HG03354 (cell line): ENCODE measurements around the gene HTR2C.
"Not testable (repeated sequence)": the region's sequence is repeated elsewhere in the genome, so short reads cannot be mapped to it uniquely, and the experiment has no call there.

Experiments
- ATAC-seq: cut with Tn5 transposase; IDR thresholded peaks from one replicate; pipeline ENCODE4 v1.9.1; 2021; ENCODE audit warnings: mild to moderate bottlenecking; ENCODE audit not compliant: unreplicated experiment, poor library complexity, severe bottlenecking

Gene HTR2C

DNA sequence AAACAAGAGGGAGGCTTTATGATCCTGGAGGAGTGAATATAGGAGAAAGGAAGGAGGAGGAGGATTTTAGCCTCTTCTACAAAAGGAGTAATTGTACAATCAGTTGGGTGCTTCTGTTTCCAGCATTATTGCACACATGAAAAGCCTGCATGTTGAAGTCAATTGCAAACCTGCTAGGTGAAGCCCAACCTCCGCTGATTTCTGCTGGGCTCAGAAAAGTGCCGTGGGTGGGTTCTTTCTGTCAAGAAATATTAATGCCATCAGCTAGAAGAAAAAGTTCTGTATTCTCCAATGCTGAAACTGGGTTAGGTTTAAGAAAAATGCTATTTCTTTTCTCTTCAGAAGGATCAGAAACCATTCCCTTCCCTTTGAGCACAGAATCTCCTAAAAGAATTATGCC lies 349.4 kb downstream of the HTR2C start:
- not testable (repeated sequence) for ATAC-seq

DNA sequence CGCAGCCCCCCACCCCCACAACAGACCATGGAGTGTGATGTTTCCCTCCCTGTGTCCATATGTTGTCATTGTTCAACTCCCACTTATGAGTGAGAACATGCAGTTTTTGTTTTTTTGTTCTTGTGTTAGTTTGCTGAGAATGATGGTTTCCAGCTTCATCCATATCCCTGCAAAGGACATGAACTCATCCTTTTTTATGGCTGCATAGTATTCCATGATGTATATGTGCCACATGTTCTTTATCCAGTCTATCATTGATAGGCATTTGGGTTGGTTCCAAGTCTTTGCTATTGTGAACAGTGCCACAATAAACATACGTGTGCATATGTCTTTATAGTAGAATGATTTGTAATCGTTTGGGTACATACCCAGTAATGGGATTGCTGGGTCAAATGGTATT lies 353.2 kb downstream of the HTR2C start:
- ATAC-seq = not testable (repeated sequence)

DNA sequence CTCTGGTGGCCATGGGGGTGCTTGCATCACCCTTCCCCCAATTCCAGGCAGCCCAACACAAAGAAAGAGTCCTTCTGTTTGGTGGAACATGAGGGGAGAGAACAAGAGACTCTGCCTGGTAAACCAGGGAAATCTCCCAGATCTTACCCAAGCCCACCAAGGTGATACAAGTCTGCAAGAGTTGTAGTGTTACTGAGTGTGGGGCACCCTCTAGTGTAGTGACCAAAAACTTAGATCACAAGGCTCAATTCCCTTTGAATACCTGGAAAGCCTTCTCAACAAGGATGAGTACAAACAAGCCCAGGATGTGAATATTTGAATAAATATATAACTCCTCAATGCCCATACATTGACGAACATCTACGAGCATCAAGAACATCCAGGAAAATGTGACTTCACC lies 368.8 kb downstream of the HTR2C start:
- ATAC-seq = no peak
